Naive thymus-derived CD4-positive, alpha-beta T cell (primary cell): Measurements from ENCODE around the gene FCRL5. TPM values are rescaled to one million over a fixed set of nuclear protein-coding genes. Genes with fewer than 3 reads are reported as not detected.

Experiments used
- ATAC-seq: fragments of 150-1000 bp; cut with Tn5 transposase; 2 replicates; pipeline ENCODE4 v1.10.0; 2021; ENCODE audit warnings: mild to moderate bottlenecking, moderate library complexity
- CTCF ChIA-PET: fragments of 350-600 bp; sonication (Branson Sonifier 250); formaldehyde crosslinking; loops from one replicate; lab custom pipeline; 2021; ENCODE audit warnings: antibody characterized with exemption; lab: Charles Lee
- POLR2A ChIA-PET: fragments of 350-600 bp; sonication (Branson Sonifier 250); formaldehyde crosslinking; loops from one replicate; lab custom pipeline; 2021; ENCODE audit warnings: antibody characterized with exemption, inconsistent platforms; lab: Charles Lee
- DNase-seq, 9 donors: peaks; one replicate each; pipeline versions ENCODE4 v3.0.0 to v3.0.0-alpha.2; 2020 to 2022; ENCODE audit warnings: mixed read lengths in 1 of 9
- H3K27ac ChIP-seq: one replicate; pipeline ENCODE4 v1.7.0; 2013; ENCODE audit warnings: mild to moderate bottlenecking, low read depth, low read length, moderate library complexity
- H3K27me3 ChIP-seq, 2 donors: one replicate each; pipeline ENCODE4 v1.7.0; 2013; ENCODE audit warnings: low read length in 2 of 2, mild to moderate bottlenecking in 2 of 2, moderate library complexity in 2 of 2; ENCODE audit not compliant: control insufficient read depth in 2 of 2, insufficient read depth in 2 of 2
- H3K36me3 ChIP-seq, 3 experiments: 1 replicate in 2 of 3; 2 replicates in 1 of 3; pipeline ENCODE4 v1.7.0; 2013; ENCODE audit warnings: low read length in 3 of 3, mild to moderate bottlenecking in 3 of 3, moderate library complexity in 1 of 3; ENCODE audit not compliant: insufficient read depth in 3 of 3, control insufficient read depth in 2 of 3
- H3K4me1 ChIP-seq, 2 donors: one replicate each; pipeline ENCODE4 v1.7.0; 2013; ENCODE audit warnings: low read length in 2 of 2, mild to moderate bottlenecking in 2 of 2, moderate library complexity in 1 of 2; ENCODE audit not compliant: control insufficient read depth in 2 of 2, insufficient read depth in 2 of 2
- H3K4me3 ChIP-seq: 2 replicates; pipeline ENCODE4 v1.7.0; 2013; ENCODE audit warnings: mild to moderate bottlenecking, low read length
- H3K9me3 ChIP-seq, 3 experiments: 1 replicate in 2 of 3; 2 replicates in 1 of 3; pipeline ENCODE4 v1.7.0; 2013; ENCODE audit warnings: low read length in 3 of 3; ENCODE audit not compliant: control insufficient read depth in 2 of 3
- H3K27ac Mint-ChIP-seq, 9 donors: one replicate each; pipeline ENCODE4 v1.8.0; 2020 to 2022; ENCODE audit warnings: mixed read lengths in 9 of 9, mild to moderate bottlenecking in 8 of 9, moderate library complexity in 5 of 9, inconsistent platforms in 2 of 9
- H3K27me3 Mint-ChIP-seq, 5 donors: one replicate each; pipeline ENCODE4 v1.8.0; 2021 to 2022; ENCODE audit warnings: mixed read lengths in 5 of 5, mild to moderate bottlenecking in 1 of 5
- H3K36me3 Mint-ChIP-seq, 5 donors: one replicate each; pipeline ENCODE4 v1.8.0; 2020 to 2022; ENCODE audit warnings: mixed read lengths in 5 of 5, mild to moderate bottlenecking in 3 of 5, inconsistent platforms in 1 of 5
- H3K4me1 Mint-ChIP-seq, 7 donors: one replicate each; pipeline ENCODE4 v1.8.0; 2020 to 2022; ENCODE audit warnings: mixed read lengths in 7 of 7, mild to moderate bottlenecking in 3 of 7, inconsistent platforms in 1 of 7
- H3K4me3 Mint-ChIP-seq, 10 donors: one replicate each; pipeline ENCODE4 v1.8.0; 2020 to 2022; ENCODE audit warnings: mild to moderate bottlenecking in 10 of 10, mixed read lengths in 10 of 10, moderate library complexity in 6 of 10, inconsistent platforms in 2 of 10
- H3K9me3 Mint-ChIP-seq, 11 donors: one replicate each; pipeline ENCODE4 v1.8.0; 2020 to 2022; ENCODE audit warnings: mixed read lengths in 11 of 11, mild to moderate bottlenecking in 4 of 11, inconsistent platforms in 1 of 11, moderate library complexity in 1 of 11
- intact Hi-C, 2 donors: fragments of 100-400 bp; cut with micrococcal nuclease; formaldehyde crosslinking; loops; one replicate each; pipeline ENCODE4 v1.15.1; 2023
- polyA plus RNA-seq, 2 donors: library from polyadenylated mRNA; unstranded; fragments of 300-500 nt; fragmentation: Illumina TruSeq; gene quantifications; one replicate each; pipeline ENCODE4 v1.2.3, GENCODE V29; 2021
- total RNA-seq, 6 experiments: library from RNA in 5 of 6; stranded (reverse) in 5 of 6; gene quantifications; 1 replicate in 5 of 6; 2 replicates in 1 of 6; pipeline ENCODE4 v1.2.3 and lab custom pipeline; 2021 to 2026

The FCRL5 gene
- total and polyA plus RNA-seq, 7 experiments from 2014 or later, result 0.11 to 3.8 (median 0.80) TPM; not detected in 3

GRCh38 chr1:157540160-157540748 is 12.1 kb downstream of the FCRL5 start:
- H3K36me3 Mint-ChIP-seq, result no peaks in the 10 kb centered on the region
- no peak overlapping the region for H3K4me3 Mint-ChIP-seq
- H3K9me3 Mint-ChIP-seq, result peaks cover 0 to 7% (median 0%) of the 10 kb centered on the region in 11 donors
- Histone ChIP-seq H3K36me3 (no peaks in the 10 kb centered on the region), H3K9me3 (no peaks in the 10 kb centered on the region), H3K4me1 (no peaks in the 10 kb centered on the region), H3K4me3 (no peak overlapping the region), H3K27ac (no peak overlapping the region), H3K27me3 (no peaks in the 10 kb centered on the region)
- no peak for DNase-seq
- ChIA-PET POLR2A (no interaction called here), CTCF (no interaction called here)
- H3K4me1 Mint-ChIP-seq, result no peaks in the 10 kb centered on the region
- intact Hi-C loops, result no loop called here
- H3K27ac Mint-ChIP-seq, result no peak overlapping the region
- no peak for ATAC-seq
- H3K27me3 Mint-ChIP-seq, result peaks cover 17 to 59% (median 27%) of the 10 kb centered on the region in 5 donors

- no peak overlapping the region for H3K27ac ChIP-seq
- no peaks in the 10 kb centered on the region for H3K27me3 ChIP-seq
- ChIA-PET POLR2A (no interaction called here), CTCF (no interaction called here)
- no peaks in the 10 kb centered on the region for H3K4me1 ChIP-seq
- H3K36me3 ChIP-seq, result no peaks in the 10 kb centered on the region
- peaks cover 22 to 54% (median 30%) of the 10 kb centered on the region in 5 donors for H3K27me3 Mint-ChIP-seq
- no peak for DNase-seq
- H3K9me3 Mint-ChIP-seq, result peaks cover 0 to 7% (median 0%) of the 10 kb centered on the region in 11 donors
- H3K4me1 Mint-ChIP-seq, result no peaks in the 10 kb centered on the region
- intact Hi-C loops, result no loop called here
- no peaks in the 10 kb centered on the region for H3K9me3 ChIP-seq
- no peak overlapping the region for H3K4me3 Mint-ChIP-seq
- H3K27ac Mint-ChIP-seq, result no peak overlapping the region
- ATAC-seq, result no peak
- H3K36me3 Mint-ChIP-seq, result no peaks in the 10 kb centered on the region
- no peak overlapping the region for H3K4me3 ChIP-seq
Observed at GRCh38 chr1:157539568-157539967, 12.7 kb downstream of the FCRL5 start.

GRCh38 chr1:157532569-157532968 is 19.7 kb downstream of the FCRL5 start:
- ChIA-PET CTCF (no interaction called here), POLR2A (no interaction called here)
- H3K9me3 ChIP-seq, result no peaks in the 10 kb centered on the region
- Mint-ChIP-seq H3K4me1 (no peaks in the 10 kb centered on the region), H3K36me3 (no peaks in the 10 kb centered on the region), H3K27me3 (peaks cover 21 to 50% (median 32%) of the 10 kb centered on the region in 5 donors), H3K9me3 (peaks cover 0 to 4% (median 0%) of the 10 kb centered on the region in 11 donors), H3K27ac (no peak overlapping the region), H3K4me3 (no peak overlapping the region)
- H3K4me1 ChIP-seq, result no peaks in the 10 kb centered on the region
- H3K36me3 ChIP-seq, result no peaks in the 10 kb centered on the region
- intact Hi-C loops, result no loop called here
- ATAC-seq (no peak), DNase-seq (no peak)
- no peaks in the 10 kb centered on the region for H3K27me3 ChIP-seq
- H3K27ac ChIP-seq, result no peak overlapping the region
- H3K4me3 ChIP-seq, result no peak overlapping the region

GRCh38 chr1:157523774-157524493 is 28.4 kb downstream of the FCRL5 start:
- no peaks in the 10 kb centered on the region for H3K27me3 ChIP-seq
- Mint-ChIP-seq H3K4me3 (peak overlapping the region in 8 of 10 donors; percentile 4 to 62 (median 27)), H3K4me1 (peaks cover 0 to 13% (median 0%) of the 10 kb centered on the region in 7 donors), H3K9me3 (no peaks in the 10 kb centered on the region), H3K27ac (peak overlapping the region in 1 of 9 donors; percentile 16), H3K27me3 (peaks cover 2 to 18% (median 9%) of the 10 kb centered on the region in 5 donors), H3K36me3 (no peaks in the 10 kb centered on the region)
- no peaks in the 10 kb centered on the region for H3K4me1 ChIP-seq
- intact Hi-C loops, result no loop called here
- ChIA-PET CTCF (no interaction called here), POLR2A (no interaction called here)
- H3K36me3 ChIP-seq, result no peaks in the 10 kb centered on the region
- ATAC-seq, result no peak
- no peak overlapping the region for H3K27ac ChIP-seq
- DNase-seq, result no peak
- no peak overlapping the region for H3K4me3 ChIP-seq
- no peaks in the 10 kb centered on the region for H3K9me3 ChIP-seq

- Histone ChIP-seq H3K9me3 (no peaks in the 10 kb centered on the region), H3K27ac (no peak overlapping the region), H3K27me3 (no peaks in the 10 kb centered on the region), H3K4me3 (no peak overlapping the region), H3K4me1 (no peaks in the 10 kb centered on the region), H3K36me3 (no peaks in the 10 kb centered on the region)
- POLR2A ChIA-PET, result no interaction called here
- CTCF ChIA-PET, result no interaction called here
- DNase-seq, result no peak
- H3K36me3 Mint-ChIP-seq, result no peaks in the 10 kb centered on the region
- no peak for ATAC-seq
- intact Hi-C loops, result no loop called here
- no peak overlapping the region for H3K27ac Mint-ChIP-seq
- H3K9me3 Mint-ChIP-seq, result no peaks in the 10 kb centered on the region
- H3K27me3 Mint-ChIP-seq, result peaks cover 0 to 15% (median 6%) of the 10 kb centered on the region in 5 donors
- peaks cover 0 to 13% (median 0%) of the 10 kb centered on the region in 7 donors for H3K4me1 Mint-ChIP-seq
- H3K4me3 Mint-ChIP-seq, result no peak overlapping the region
Observed at GRCh38 chr1:157521056-157521455, 31.3 kb downstream of the FCRL5 start.

- Mint-ChIP-seq H3K36me3 (no peaks in the 10 kb centered on the region), H3K27ac (no peak overlapping the region), H3K4me1 (peaks cover 0 to 13% (median 0%) of the 10 kb centered on the region in 7 donors), H3K27me3 (peaks cover 0 to 15% (median 6%) of the 10 kb centered on the region in 5 donors), H3K9me3 (no peaks in the 10 kb centered on the region), H3K4me3 (no peak overlapping the region)
- ATAC-seq (no peak), DNase-seq (no peak)
- ChIA-PET CTCF (no interaction called here), POLR2A (no interaction called here)
- intact Hi-C loops, result no loop called here
- Histone ChIP-seq H3K27ac (no peak overlapping the region), H3K36me3 (no peaks in the 10 kb centered on the region), H3K9me3 (no peaks in the 10 kb centered on the region), H3K27me3 (no peaks in the 10 kb centered on the region), H3K4me1 (no peaks in the 10 kb centered on the region), H3K4me3 (no peak overlapping the region)
Observed at GRCh38 chr1:157520386-157520935, 31.9 kb downstream of the FCRL5 start.
